Endodermal cell (in vitro differentiated cells): ENCODE data around the gene NFXL1. TPM values are rescaled to one million over a fixed set of nuclear protein-coding genes. Genes with fewer than 3 reads are reported as not detected.
"Not testable (repeated sequence)": the region's sequence is repeated elsewhere in the genome, so short reads cannot be mapped to it uniquely, and the experiment has no call there.

Experiments
- DNase-seq: peaks from one replicate; pipeline ENCODE4 v3.0.0-alpha.2; 2017
- H3K27ac ChIP-seq: 2 replicates; pipeline ENCODE4 v1.5.1; 2013; ENCODE audit warnings: mild to moderate bottlenecking, low read depth, low read length, moderate library complexity
- H3K27me3 ChIP-seq: 2 replicates; pipeline ENCODE4 v1.6.1; 2013; ENCODE audit warnings: mild to moderate bottlenecking, low read length, moderate library complexity; ENCODE audit not compliant: insufficient read depth, control insufficient read depth, poor library complexity, severe bottlenecking
- H3K36me3 ChIP-seq: 2 replicates; pipeline ENCODE4 v1.7.0; 2013; ENCODE audit warnings: mild to moderate bottlenecking, low read length, moderate library complexity; ENCODE audit not compliant: control insufficient read depth, insufficient read depth
- H3K4me1 ChIP-seq: one replicate; pipeline ENCODE4 v1.7.0; 2013; ENCODE audit warnings: low read length; ENCODE audit not compliant: control insufficient read depth, insufficient read depth
- H3K4me3 ChIP-seq: 2 replicates; pipeline ENCODE4 v1.5.1; 2013; ENCODE audit warnings: mild to moderate bottlenecking, low read length, moderate library complexity
- H3K9ac ChIP-seq: 2 replicates; pipeline ENCODE4 v1.6.1; 2013; ENCODE audit warnings: mild to moderate bottlenecking, low read length, moderate library complexity; ENCODE audit not compliant: poor library complexity, severe bottlenecking; ENCODE audit errors: extremely low read depth
- H3K9me3 ChIP-seq: 2 replicates; pipeline ENCODE4 v1.6.1; 2013; ENCODE audit warnings: mild to moderate bottlenecking, low read length, moderate library complexity; ENCODE audit not compliant: control insufficient read depth
- H3K27ac Mint-ChIP-seq: 2 replicates; pipeline ENCODE4 v1.8.0; 2020; ENCODE audit warnings: mixed read lengths
- H3K27me3 Mint-ChIP-seq: 2 replicates; pipeline ENCODE4 v1.8.0; 2021; ENCODE audit warnings: mild to moderate bottlenecking, mixed read lengths; ENCODE audit not compliant: insufficient read depth
- H3K36me3 Mint-ChIP-seq: 2 replicates; pipeline ENCODE4 v1.8.0; 2020; ENCODE audit warnings: low read depth, mixed read lengths
- H3K4me1 Mint-ChIP-seq: 2 replicates; pipeline ENCODE4 v1.8.0; 2020; ENCODE audit warnings: mixed read lengths
- H3K4me3 Mint-ChIP-seq: 2 replicates; pipeline ENCODE4 v1.8.0; 2020; ENCODE audit warnings: mild to moderate bottlenecking, moderate library complexity, mixed read lengths
- H3K9me3 Mint-ChIP-seq: 2 replicates; pipeline ENCODE4 v1.8.0; 2020; ENCODE audit warnings: mild to moderate bottlenecking, mixed read lengths
- WGBS, 2 experiments: methylation state at CpG; one replicate each; pipeline versions ENCODE4 v1.1.5 to v1.1.7; 2013; ENCODE audit warnings: missing lambda C conversion rate in 2 of 2, mixed read lengths in 1 of 2; ENCODE audit not compliant: insufficient coverage in 1 of 2, insufficient read length in 1 of 2; 5-methylcytosine and 5-hydroxymethylcytosine counted together
- total RNA-seq, 2 donors: library from RNA; stranded (reverse); fragmentation: NEBNext Ultra II Directional in 1 of 2; extraction: Animal tissue kit (Norgen Biotek cat#: 25700) in 1 of 2; gene quantifications; 2 replicates in 1 of 2; 3 replicates in 1 of 2; pipeline ENCODE4 v1.2.1, GENCODE V29; 2021
- TF ChIP-seq, protein P1 (sequence below): fragments of 200-600 bp; sonication (generic); conservative IDR thresholded peaks from 2 replicates; pipeline ENCODE4 v1.5.0; 2021; ENCODE audit warnings: antibody characterized with exemption, mild to moderate bottlenecking

Gene NFXL1
- total RNA-seq, 2 donors from 2014 or later, result 33.0 to 33.7 TPM

- not testable (repeated sequence) for H3K9me3 ChIP-seq, H3K4me3 ChIP-seq, H3K36me3 ChIP-seq, H3K36me3 Mint-ChIP-seq, H3K4me1 ChIP-seq, H3K27ac ChIP-seq, H3K27me3 ChIP-seq, H3K27me3 Mint-ChIP-seq, H3K4me3 Mint-ChIP-seq, H3K9ac ChIP-seq, H3K27ac Mint-ChIP-seq
- peak; percentile 73 for DNase-seq
- Mint-ChIP-seq H3K4me1 (peaks cover 14% of the 10 kb centered on the region), H3K9me3 (peaks cover 14% of the 10 kb centered on the region)
- 69 to 72% methylated on average over 13 to 17 of the region's 17 CpGs for WGBS, 2 experiments
- TF ChIP-seq, protein P1, sequence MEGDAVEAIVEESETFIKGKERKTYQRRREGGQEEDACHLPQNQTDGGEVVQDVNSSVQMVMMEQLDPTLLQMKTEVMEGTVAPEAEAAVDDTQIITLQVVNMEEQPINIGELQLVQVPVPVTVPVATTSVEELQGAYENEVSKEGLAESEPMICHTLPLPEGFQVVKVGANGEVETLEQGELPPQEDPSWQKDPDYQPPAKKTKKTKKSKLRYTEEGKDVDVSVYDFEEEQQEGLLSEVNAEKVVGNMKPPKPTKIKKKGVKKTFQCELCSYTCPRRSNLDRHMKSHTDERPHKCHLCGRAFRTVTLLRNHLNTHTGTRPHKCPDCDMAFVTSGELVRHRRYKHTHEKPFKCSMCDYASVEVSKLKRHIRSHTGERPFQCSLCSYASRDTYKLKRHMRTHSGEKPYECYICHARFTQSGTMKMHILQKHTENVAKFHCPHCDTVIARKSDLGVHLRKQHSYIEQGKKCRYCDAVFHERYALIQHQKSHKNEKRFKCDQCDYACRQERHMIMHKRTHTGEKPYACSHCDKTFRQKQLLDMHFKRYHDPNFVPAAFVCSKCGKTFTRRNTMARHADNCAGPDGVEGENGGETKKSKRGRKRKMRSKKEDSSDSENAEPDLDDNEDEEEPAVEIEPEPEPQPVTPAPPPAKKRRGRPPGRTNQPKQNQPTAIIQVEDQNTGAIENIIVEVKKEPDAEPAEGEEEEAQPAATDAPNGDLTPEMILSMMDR, result peak; percentile 10
Measured at GRCh38 chr4:47922436-47923260, 8.3 kb upstream of the NFXL1 start.

- peaks cover 22% of the 10 kb centered on the region for H3K9me3 Mint-ChIP-seq
- peaks cover 15% of the 10 kb centered on the region for H3K4me1 Mint-ChIP-seq
- 88% methylated on average over 1 of the region's 1 CpG; no CpG with 5 or more reads in 1 of the 2 experiments for WGBS, 2 experiments
- H3K4me3 Mint-ChIP-seq, H3K4me1 ChIP-seq, H3K27ac Mint-ChIP-seq, H3K9ac ChIP-seq, H3K27ac ChIP-seq, H3K27me3 ChIP-seq, H3K27me3 Mint-ChIP-seq, DNase-seq, H3K9me3 ChIP-seq, H3K36me3 ChIP-seq, H3K4me3 ChIP-seq: not testable (repeated sequence)
- peaks cover 14% of the 10 kb centered on the region for H3K36me3 Mint-ChIP-seq
Measured at GRCh38 chr4:47917163-47917562, 2.8 kb upstream of the NFXL1 start.

- Histone ChIP-seq H3K4me3 (peak overlapping the region; percentile 100), H3K4me1 (peaks cover 3% of the 10 kb centered on the region), H3K36me3 (peaks cover 19% of the 10 kb centered on the region), H3K27me3 (no peaks in the 10 kb centered on the region), H3K9ac (peak overlapping the region; percentile 47), H3K27ac (no peak overlapping the region), H3K9me3 (no peaks in the 10 kb centered on the region)
- H3K4me3 Mint-ChIP-seq, result peak overlapping the region; percentile 99
- peaks cover 31% of the 10 kb centered on the region for H3K36me3 Mint-ChIP-seq
- no peak for DNase-seq
- H3K27ac Mint-ChIP-seq, result no peak overlapping the region
- WGBS, 2 experiments, result 58 to 100% methylated on average over 2 to 3 of the region's 3 CpGs
- H3K9me3 Mint-ChIP-seq, result peaks cover 22% of the 10 kb centered on the region
- peaks cover 23% of the 10 kb centered on the region for H3K4me1 Mint-ChIP-seq
- TF ChIP-seq, protein P1, result no peak
- peaks cover 8% of the 10 kb centered on the region for H3K27me3 Mint-ChIP-seq
Measured at GRCh38 chr4:47915378-47915777, 995 bp upstream of the NFXL1 start.
